Glutamatergic neuron (in vitro differentiated cells): ENCODE data around the gene NUTF2. TPM values are rescaled to one million over a fixed set of nuclear protein-coding genes. Genes with fewer than 3 reads are reported as not detected.

Experiments used
- DNase-seq: peaks from one replicate; pipeline ENCODE4 v3.0.0; 2022
- H3K27ac Mint-ChIP-seq: one replicate; pipeline ENCODE4 v1.8.0; 2020; ENCODE audit warnings: mild to moderate bottlenecking, mixed read lengths, inconsistent platforms; ENCODE audit not compliant: unreplicated experiment
- H3K27me3 Mint-ChIP-seq: one replicate; pipeline ENCODE4 v1.8.0; 2020; ENCODE audit warnings: mild to moderate bottlenecking, moderate library complexity, mixed read lengths, inconsistent platforms; ENCODE audit not compliant: unreplicated experiment
- H3K36me3 Mint-ChIP-seq: one replicate; pipeline ENCODE4 v1.8.0; 2020; ENCODE audit warnings: mild to moderate bottlenecking, mixed read lengths, inconsistent platforms; ENCODE audit not compliant: unreplicated experiment
- H3K4me1 Mint-ChIP-seq: one replicate; pipeline ENCODE4 v1.8.0; 2020; ENCODE audit warnings: mild to moderate bottlenecking, low read depth, mixed read lengths, inconsistent platforms; ENCODE audit not compliant: unreplicated experiment
- H3K4me3 Mint-ChIP-seq: one replicate; pipeline ENCODE4 v1.8.0; 2020; ENCODE audit warnings: mild to moderate bottlenecking, mixed read lengths, inconsistent platforms; ENCODE audit not compliant: unreplicated experiment
- H3K9me3 Mint-ChIP-seq: one replicate; pipeline ENCODE4 v1.8.0; 2020; ENCODE audit warnings: mild to moderate bottlenecking, moderate library complexity, mixed read lengths, inconsistent platforms; ENCODE audit not compliant: unreplicated experiment
- total RNA-seq: library from RNA; stranded (reverse); fragmentation: NEBNext Ultra II Directional; extraction: Animal tissue kit (Norgen Biotek cat#: 25700); gene quantifications from one replicate; pipeline ENCODE4 v1.2.1, GENCODE V29; 2021; ENCODE audit not compliant: unreplicated experiment
- TF ChIP-seq, protein P1 (sequence below): fragments of 200-600 bp; sonication (generic); IDR thresholded peaks from one replicate; pipeline ENCODE4 v1.5.0; 2021; ENCODE audit not compliant: partially characterized antibody, unreplicated experiment

Gene NUTF2
- total RNA-seq, 1 donor from 2014 or later, result 196 TPM

GRCh38 chr16:67856927-67857546, 10.3 kb downstream of the NUTF2 start:
- no peak overlapping the region for H3K4me3 Mint-ChIP-seq
- no peaks in the 10 kb centered on the region for H3K36me3 Mint-ChIP-seq
- H3K27ac Mint-ChIP-seq, result peak overlapping the region; percentile 55
- H3K4me1 Mint-ChIP-seq, result peaks cover 21% of the 10 kb centered on the region
- peaks cover 4% of the 10 kb centered on the region for H3K27me3 Mint-ChIP-seq
- TF ChIP-seq, protein P1, sequence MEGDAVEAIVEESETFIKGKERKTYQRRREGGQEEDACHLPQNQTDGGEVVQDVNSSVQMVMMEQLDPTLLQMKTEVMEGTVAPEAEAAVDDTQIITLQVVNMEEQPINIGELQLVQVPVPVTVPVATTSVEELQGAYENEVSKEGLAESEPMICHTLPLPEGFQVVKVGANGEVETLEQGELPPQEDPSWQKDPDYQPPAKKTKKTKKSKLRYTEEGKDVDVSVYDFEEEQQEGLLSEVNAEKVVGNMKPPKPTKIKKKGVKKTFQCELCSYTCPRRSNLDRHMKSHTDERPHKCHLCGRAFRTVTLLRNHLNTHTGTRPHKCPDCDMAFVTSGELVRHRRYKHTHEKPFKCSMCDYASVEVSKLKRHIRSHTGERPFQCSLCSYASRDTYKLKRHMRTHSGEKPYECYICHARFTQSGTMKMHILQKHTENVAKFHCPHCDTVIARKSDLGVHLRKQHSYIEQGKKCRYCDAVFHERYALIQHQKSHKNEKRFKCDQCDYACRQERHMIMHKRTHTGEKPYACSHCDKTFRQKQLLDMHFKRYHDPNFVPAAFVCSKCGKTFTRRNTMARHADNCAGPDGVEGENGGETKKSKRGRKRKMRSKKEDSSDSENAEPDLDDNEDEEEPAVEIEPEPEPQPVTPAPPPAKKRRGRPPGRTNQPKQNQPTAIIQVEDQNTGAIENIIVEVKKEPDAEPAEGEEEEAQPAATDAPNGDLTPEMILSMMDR, result no peak
- no peak for DNase-seq
- peaks cover 3% of the 10 kb centered on the region for H3K9me3 Mint-ChIP-seq

- H3K27me3 Mint-ChIP-seq, result peaks cover 4% of the 10 kb centered on the region
- no peak overlapping the region for H3K4me3 Mint-ChIP-seq
- no peak overlapping the region for H3K27ac Mint-ChIP-seq
- DNase-seq, result no peak
- peaks cover 24% of the 10 kb centered on the region for H3K4me1 Mint-ChIP-seq
- H3K36me3 Mint-ChIP-seq, result no peaks in the 10 kb centered on the region
- TF ChIP-seq, protein P1, result no peak
- peaks cover 3% of the 10 kb centered on the region for H3K9me3 Mint-ChIP-seq
Measured at GRCh38 chr16:67857547-67858233, 11.0 kb downstream of the NUTF2 start.

DNA sequence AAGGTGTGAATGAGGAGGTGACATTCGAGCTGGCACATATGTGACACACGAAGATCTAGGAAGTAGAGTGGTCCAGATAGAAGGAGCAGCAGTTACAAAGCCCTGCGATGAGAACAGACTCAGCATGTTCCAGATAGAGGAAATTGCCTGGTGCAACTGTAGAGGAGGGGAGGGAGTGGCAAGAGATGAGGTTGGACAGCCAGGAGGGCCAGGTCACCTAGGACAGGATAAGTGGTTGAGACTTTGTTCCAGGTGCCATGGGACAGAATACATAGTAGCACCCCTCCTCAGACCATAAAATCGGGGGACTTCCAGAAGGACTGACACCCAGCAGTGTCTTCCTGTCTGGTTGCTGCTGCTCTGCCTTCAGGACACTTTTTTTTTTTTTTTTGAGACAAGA, 11.8 kb downstream of the NUTF2 start:
- TF ChIP-seq, protein P1, result no peak
- Mint-ChIP-seq H3K27ac (peak overlapping the region; percentile 55), H3K4me1 (peaks cover 31% of the 10 kb centered on the region)

DNA sequence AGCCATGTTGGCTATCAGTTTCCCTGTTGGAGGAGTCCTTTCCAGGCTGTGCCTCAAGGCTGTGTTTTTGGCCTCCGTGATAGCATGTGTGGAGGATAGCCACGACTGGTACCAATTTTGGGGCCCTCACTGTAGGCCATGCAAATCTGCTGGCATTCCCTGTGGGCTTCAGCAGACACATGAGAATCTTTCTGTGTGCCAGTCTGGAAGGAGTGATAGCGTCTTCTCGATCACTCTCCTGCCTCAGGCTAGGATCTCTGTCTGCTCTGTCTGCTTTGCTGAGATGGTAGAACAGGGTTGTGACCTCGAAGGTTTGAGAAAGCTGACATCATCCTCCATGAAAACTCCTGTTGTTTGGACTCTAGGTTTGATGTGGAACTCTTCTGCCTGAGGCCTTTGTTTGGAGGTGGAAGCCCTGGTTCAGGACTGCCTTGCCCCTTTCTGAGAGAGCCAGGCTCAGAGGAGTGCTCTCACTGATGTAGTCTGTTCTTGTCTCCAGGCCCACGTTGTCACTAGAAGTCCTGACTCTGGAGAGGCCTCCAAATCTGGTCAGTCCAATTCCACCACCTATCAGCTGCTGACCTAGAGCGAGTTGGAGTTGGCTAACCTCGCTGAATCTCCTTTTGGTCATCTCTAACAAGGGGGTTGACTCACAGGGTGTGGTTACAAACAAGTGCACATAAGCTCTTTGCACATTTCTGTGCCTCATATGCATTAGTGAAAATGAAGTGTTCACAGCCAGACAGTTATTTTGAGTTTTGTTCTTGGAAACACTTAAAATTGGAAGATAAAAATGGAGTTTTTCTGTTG, 14.1 kb downstream of the NUTF2 start:
- no peak for DNase-seq
- peaks cover 3% of the 10 kb centered on the region for H3K9me3 Mint-ChIP-seq
- no peak overlapping the region for H3K4me3 Mint-ChIP-seq
- H3K27ac Mint-ChIP-seq, result peak overlapping the region; percentile 73
- TF ChIP-seq, protein P1, result no peak
- H3K4me1 Mint-ChIP-seq, result peaks cover 30% of the 10 kb centered on the region
- H3K27me3 Mint-ChIP-seq, result peaks cover 4% of the 10 kb centered on the region
- H3K36me3 Mint-ChIP-seq, result no peaks in the 10 kb centered on the region

More for the DNA sequence above, 11.8 kb downstream of the NUTF2 start:
- DNase-seq, result no peak
- no peak overlapping the region for H3K4me3 Mint-ChIP-seq
- H3K9me3 Mint-ChIP-seq, result peaks cover 3% of the 10 kb centered on the region
- no peaks in the 10 kb centered on the region for H3K36me3 Mint-ChIP-seq
- H3K27me3 Mint-ChIP-seq, result peaks cover 4% of the 10 kb centered on the region

GRCh38 chr16:67861877-67862276, 15.1 kb downstream of the NUTF2 start:
- Mint-ChIP-seq H3K27me3 (peaks cover 4% of the 10 kb centered on the region), H3K4me1 (peaks cover 26% of the 10 kb centered on the region), H3K9me3 (peaks cover 3% of the 10 kb centered on the region), H3K36me3 (no peaks in the 10 kb centered on the region), H3K4me3 (peak overlapping the region; percentile 20), H3K27ac (peak overlapping the region; percentile 57)
- no peak for DNase-seq
- TF ChIP-seq, protein P1, result no peak
